ENCODE data around the gene DOCK9.

The DOCK9 gene

DNA sequence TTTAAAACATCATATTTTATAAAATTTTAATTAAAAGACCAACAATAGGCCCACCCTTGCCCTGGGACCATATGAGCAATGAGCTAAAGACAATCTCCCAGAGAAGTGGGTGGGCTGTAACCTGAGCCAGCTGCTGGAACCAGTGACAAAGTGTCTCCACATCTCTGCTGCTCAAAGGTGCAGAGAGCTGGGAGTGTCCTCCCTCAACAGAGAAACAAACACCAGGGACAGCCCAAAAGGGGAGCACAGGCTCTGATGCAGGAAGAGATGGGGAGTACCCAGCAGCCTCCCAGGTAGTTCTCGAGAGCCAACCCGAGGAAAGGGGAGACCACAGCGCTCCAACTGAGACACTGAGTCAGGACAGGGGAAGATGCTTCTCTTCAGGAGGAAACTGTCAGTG is 39.1 kb downstream of the DOCK9 start:
- H3K27me3 ChIP-seq (ENCODE audit: control insufficient read depth, insufficient read depth, low read length, poor library complexity, severe bottlenecking), result no peaks in the 10 kb centered on the region
- H3K9me3 ChIP-seq (ENCODE audit: control insufficient read depth, low read length), result no peaks in the 10 kb centered on the region
- no peak overlapping the region for H3K27ac ChIP-seq (ENCODE audit: insufficient read depth, low read depth, low read length, poor library complexity, severe bottlenecking)
- H3K36me3 ChIP-seq (ENCODE audit: control insufficient read depth, insufficient read depth, low read length), result no peaks in the 10 kb centered on the region
- 77 to 79% methylated on average over 3 of the region's 3 CpGs for WGBS, 2 experiments
- peaks cover 22% of the 10 kb centered on the region for H3K4me1 ChIP-seq (ENCODE audit: control insufficient read depth, insufficient read depth, low read length)
- no peak overlapping the region for H3K4me3 ChIP-seq (ENCODE audit: insufficient read depth, low read depth, low read length)

DNA sequence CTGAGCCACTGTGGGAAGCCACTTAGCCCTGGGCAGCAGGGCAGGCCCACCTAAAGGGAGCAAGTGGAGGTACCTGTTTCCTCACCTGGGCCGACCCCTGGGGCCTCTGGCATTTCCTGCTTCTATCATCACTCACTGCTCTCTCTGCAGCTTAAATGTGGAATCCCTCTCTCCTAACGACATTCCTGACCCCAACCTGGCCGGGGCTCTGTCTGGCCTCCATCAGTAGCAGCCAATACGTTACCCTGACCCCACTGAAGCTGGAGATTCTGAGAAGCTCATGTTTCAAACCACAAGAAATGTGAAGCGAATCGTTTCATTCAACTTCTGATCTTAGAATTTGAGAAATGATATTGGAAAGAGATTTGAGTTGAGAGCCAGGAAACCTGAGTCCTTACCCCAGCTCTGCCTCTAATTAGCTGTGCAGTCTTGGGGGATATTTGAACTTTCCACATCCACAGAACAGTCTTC is 39.9 kb downstream of the DOCK9 start:
- WGBS, 2 experiments, result 53 to 58% methylated on average over 6 of the region's 6 CpGs
- no peak overlapping the region for H3K27ac ChIP-seq (ENCODE audit: insufficient read depth, low read depth, low read length, poor library complexity, severe bottlenecking)

DNA sequence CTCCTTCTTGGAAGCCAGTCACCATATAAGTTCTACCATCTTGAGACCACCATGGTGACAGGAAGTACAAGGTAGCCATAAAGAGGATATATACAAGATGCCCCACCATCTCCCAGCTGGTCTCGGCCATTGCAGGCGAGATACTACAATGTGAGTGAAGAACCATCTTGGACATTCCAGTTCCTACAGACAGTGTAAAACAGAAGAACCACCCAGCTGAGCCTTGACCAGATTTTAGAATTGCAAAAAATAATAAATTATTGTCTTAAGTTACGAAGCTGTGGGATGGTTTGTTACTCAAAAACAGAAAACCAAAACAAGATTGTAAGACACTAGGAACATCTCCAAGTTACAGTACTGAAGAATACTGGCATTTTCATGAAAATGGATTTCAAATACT is 43.6 kb downstream of the DOCK9 start:
- no peaks in the 10 kb centered on the region for H3K27me3 ChIP-seq (ENCODE audit: control insufficient read depth, insufficient read depth, low read length, poor library complexity, severe bottlenecking)
- peaks cover 14% of the 10 kb centered on the region for H3K4me1 ChIP-seq (ENCODE audit: control insufficient read depth, insufficient read depth, low read length)
- no peak overlapping the region for H3K4me3 ChIP-seq (ENCODE audit: insufficient read depth, low read depth, low read length)
- H3K36me3 ChIP-seq (ENCODE audit: control insufficient read depth, insufficient read depth, low read length), result no peaks in the 10 kb centered on the region
- WGBS, 2 experiments, result 92 to 97% methylated on average over 2 to 3 of the region's 3 CpGs
- no peaks in the 10 kb centered on the region for H3K9me3 ChIP-seq (ENCODE audit: control insufficient read depth, low read length)
- H3K27ac ChIP-seq (ENCODE audit: insufficient read depth, low read depth, low read length, poor library complexity, severe bottlenecking), result no peak overlapping the region

More for the DNA sequence above, 39.9 kb downstream of the DOCK9 start:
- Histone ChIP-seq H3K4me3 (ENCODE audit: insufficient read depth, low read depth, low read length) (no peak overlapping the region), H3K9me3 (ENCODE audit: control insufficient read depth, low read length) (no peaks in the 10 kb centered on the region), H3K4me1 (ENCODE audit: control insufficient read depth, insufficient read depth, low read length) (peaks cover 22% of the 10 kb centered on the region), H3K27me3 (ENCODE audit: control insufficient read depth, insufficient read depth, low read length, poor library complexity, severe bottlenecking) (no peaks in the 10 kb centered on the region), H3K36me3 (ENCODE audit: control insufficient read depth, insufficient read depth, low read length) (no peaks in the 10 kb centered on the region)

DNA sequence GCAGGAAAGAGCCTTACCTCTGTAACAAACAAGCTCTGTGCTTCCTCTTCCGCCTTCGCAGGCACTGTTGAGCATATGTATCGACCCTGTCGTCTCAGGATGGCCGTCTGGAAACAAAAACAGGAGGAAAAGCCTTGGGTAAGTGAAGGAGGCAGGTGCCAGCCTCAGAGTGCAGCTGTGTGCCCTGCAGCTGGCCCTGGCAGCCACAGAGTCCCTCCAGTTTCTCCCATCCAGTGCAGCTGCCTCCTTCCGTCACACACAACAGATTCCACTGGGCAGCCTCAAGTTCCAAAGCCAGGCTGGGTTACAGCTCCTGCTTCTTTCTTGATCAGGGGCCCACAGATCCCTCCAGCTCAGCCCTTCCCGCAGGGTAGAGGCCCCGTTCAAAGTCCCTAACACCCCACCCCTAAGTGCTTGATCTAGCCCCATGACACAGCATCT is 47.7 kb downstream of the DOCK9 start:
- no peaks in the 10 kb centered on the region for H3K9me3 ChIP-seq (ENCODE audit: control insufficient read depth, low read length)
- H3K4me3 ChIP-seq (ENCODE audit: insufficient read depth, low read depth, low read length), result no peak overlapping the region
- no peaks in the 10 kb centered on the region for H3K36me3 ChIP-seq (ENCODE audit: control insufficient read depth, insufficient read depth, low read length)
- 75% methylated on average over 8 of the region's 8 CpGs for WGBS, 2 experiments
- no peaks in the 10 kb centered on the region for H3K4me1 ChIP-seq (ENCODE audit: control insufficient read depth, insufficient read depth, low read length)
- H3K27ac ChIP-seq (ENCODE audit: insufficient read depth, low read depth, low read length, poor library complexity, severe bottlenecking), result no peak overlapping the region
- H3K27me3 ChIP-seq (ENCODE audit: control insufficient read depth, insufficient read depth, low read length, poor library complexity, severe bottlenecking), result no peaks in the 10 kb centered on the region

DNA sequence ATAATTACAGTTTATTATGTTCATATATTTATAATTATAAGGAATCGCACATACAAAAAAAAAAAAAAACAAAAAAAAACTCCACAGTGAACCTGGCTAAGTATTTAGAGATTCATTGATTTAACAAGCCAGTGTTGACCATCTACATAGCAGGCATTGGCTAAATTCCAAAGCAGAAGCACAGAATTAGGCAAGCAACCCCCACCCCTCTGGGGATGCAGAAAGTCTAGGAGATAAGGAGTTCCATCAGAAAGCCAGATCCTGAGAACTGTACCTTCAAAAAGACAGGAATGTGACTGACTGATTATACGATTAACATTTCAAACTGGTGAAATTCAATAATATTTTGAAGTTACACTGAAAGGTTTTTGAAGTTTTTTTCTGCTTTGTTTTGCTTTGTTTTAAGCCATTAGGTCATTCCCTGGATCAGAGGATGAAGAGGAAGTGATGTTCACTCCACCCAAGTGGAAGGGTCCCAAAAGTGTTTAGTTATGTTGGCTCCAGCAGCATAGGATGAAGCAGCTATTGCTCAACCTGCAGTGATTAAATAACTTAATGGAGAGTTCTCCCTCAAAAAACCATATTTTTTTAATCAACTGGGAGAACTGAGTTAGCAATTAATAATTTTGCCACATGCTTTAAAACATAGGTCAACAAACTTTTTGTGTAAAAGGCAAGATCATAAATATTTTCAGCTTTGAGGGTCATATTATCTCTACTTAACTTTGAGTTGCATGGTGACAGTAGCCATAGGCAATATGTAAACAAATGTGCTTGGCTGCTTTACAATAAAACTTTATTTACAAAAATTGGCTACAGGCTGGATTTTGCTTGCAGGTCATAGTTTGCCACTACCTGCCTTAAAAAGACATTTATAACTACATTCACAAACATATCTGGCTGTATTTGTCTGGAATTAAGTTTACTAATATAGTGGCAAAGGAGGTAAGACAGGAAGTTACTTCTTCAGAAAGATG is 49.6 kb downstream of the DOCK9 start:
- Histone ChIP-seq H3K27ac (ENCODE audit: insufficient read depth, low read depth, low read length, poor library complexity, severe bottlenecking) (no peak overlapping the region), H3K4me3 (ENCODE audit: insufficient read depth, low read depth, low read length) (no peak overlapping the region), H3K27me3 (ENCODE audit: control insufficient read depth, insufficient read depth, low read length, poor library complexity, severe bottlenecking) (no peaks in the 10 kb centered on the region), H3K9me3 (ENCODE audit: control insufficient read depth, low read length) (no peaks in the 10 kb centered on the region), H3K36me3 (ENCODE audit: control insufficient read depth, insufficient read depth, low read length) (no peaks in the 10 kb centered on the region), H3K4me1 (ENCODE audit: control insufficient read depth, insufficient read depth, low read length) (peaks cover 7% of the 10 kb centered on the region)
- WGBS, 2 experiments, result 88 to 100% methylated on average over 1 to 2 of the region's 2 CpGs

DNA sequence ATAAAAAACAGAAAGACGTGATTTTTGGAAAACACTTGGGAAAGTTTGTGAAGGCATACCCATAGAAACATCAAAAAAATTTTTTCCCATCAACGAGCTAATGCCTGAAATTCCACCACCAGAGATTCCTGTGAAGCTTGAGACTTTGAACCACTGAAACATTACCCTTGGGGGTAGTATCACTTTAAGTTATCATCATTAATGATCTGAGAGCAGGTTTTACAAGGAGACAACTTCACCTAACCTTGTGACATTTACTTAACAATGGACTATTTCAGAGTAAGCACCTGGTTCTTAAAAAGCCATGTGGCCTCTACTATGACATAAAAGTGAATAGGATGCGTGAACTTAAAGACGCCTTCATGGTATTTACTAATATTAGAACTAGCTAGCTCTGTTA is 51.9 kb downstream of the DOCK9 start:
- Histone ChIP-seq H3K9me3 (ENCODE audit: control insufficient read depth, low read length) (no peaks in the 10 kb centered on the region), H3K36me3 (ENCODE audit: control insufficient read depth, insufficient read depth, low read length) (no peaks in the 10 kb centered on the region), H3K27me3 (ENCODE audit: control insufficient read depth, insufficient read depth, low read length, poor library complexity, severe bottlenecking) (no peaks in the 10 kb centered on the region), H3K4me1 (ENCODE audit: control insufficient read depth, insufficient read depth, low read length) (peaks cover 7% of the 10 kb centered on the region), H3K4me3 (ENCODE audit: insufficient read depth, low read depth, low read length) (no peak overlapping the region), H3K27ac (ENCODE audit: insufficient read depth, low read depth, low read length, poor library complexity, severe bottlenecking) (no peak overlapping the region)
- WGBS, 2 experiments, result 88 to 91% methylated on average over 4 of the region's 4 CpGs

DNA sequence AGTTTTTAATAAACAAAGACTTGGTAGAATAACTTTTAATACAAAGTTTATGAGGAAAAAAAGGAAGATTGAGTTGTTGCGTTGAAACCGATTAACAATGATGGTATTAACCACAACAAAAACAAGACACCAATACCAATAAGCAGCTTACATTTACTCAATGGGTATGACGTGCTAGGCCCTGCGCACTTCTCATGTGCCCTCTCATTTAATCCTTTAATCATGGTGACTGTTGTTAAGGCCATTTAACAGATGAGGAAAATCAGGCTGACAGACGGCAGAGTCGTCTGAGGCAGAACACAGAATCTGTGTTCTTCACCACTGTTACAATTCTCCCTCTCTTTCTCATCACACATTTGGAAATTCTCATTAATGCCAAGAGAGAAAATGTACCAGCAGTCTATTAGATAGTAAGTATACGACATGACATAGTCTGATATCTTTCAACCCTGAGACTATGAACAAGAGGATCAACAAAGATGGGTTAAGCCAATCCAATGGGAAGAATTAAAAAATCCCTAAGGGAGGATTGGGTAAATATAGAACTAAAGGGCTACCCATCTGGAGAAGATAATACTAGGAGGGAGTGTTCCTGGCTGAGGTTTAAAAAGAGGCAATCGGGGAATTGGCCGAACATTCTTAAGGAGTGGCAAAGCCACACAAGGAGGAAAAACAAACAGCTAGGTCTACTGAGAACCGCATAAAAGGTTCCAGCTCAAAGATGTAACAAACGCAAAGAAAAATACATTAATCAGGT is 54.0 kb downstream of the DOCK9 start:
- 70 to 78% methylated on average over 8 to 11 of the region's 11 CpGs for WGBS, 2 experiments
- no peak overlapping the region for H3K27ac ChIP-seq (ENCODE audit: insufficient read depth, low read depth, low read length, poor library complexity, severe bottlenecking)
- H3K4me1 ChIP-seq (ENCODE audit: control insufficient read depth, insufficient read depth, low read length), result peaks cover 18% of the 10 kb centered on the region
- H3K36me3 ChIP-seq (ENCODE audit: control insufficient read depth, insufficient read depth, low read length), result no peaks in the 10 kb centered on the region
- no peaks in the 10 kb centered on the region for H3K9me3 ChIP-seq (ENCODE audit: control insufficient read depth, low read length)
- H3K27me3 ChIP-seq (ENCODE audit: control insufficient read depth, insufficient read depth, low read length, poor library complexity, severe bottlenecking), result no peaks in the 10 kb centered on the region
- no peak overlapping the region for H3K4me3 ChIP-seq (ENCODE audit: insufficient read depth, low read depth, low read length)

DNA sequence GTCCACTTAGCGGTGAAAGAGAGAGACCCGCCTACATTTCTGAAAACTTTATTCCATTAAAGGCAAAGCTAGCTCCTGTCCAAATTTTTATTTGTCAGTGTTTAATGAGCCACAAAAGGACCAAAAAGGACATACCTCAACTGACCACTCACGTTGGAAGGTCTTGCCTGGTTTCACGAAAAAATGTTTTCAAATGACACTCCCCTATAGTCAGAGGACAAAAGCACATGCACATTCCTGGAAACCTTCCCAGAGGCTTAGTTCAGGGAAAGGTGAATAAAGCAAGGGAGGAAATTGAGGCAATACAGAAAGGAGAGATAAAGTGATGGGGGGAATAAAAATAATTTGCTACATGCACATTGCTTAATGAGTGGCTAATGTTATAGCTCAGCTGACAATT is 55.6 kb downstream of the DOCK9 start:
- no peak overlapping the region for H3K27ac ChIP-seq (ENCODE audit: insufficient read depth, low read depth, low read length, poor library complexity, severe bottlenecking)
- H3K4me3 ChIP-seq (ENCODE audit: insufficient read depth, low read depth, low read length), result no peak overlapping the region
- 90 to 95% methylated on average over 4 of the region's 4 CpGs for WGBS, 2 experiments
- no peaks in the 10 kb centered on the region for H3K27me3 ChIP-seq (ENCODE audit: control insufficient read depth, insufficient read depth, low read length, poor library complexity, severe bottlenecking)
- no peaks in the 10 kb centered on the region for H3K36me3 ChIP-seq (ENCODE audit: control insufficient read depth, insufficient read depth, low read length)
- no peaks in the 10 kb centered on the region for H3K9me3 ChIP-seq (ENCODE audit: control insufficient read depth, low read length)
- peaks cover 18% of the 10 kb centered on the region for H3K4me1 ChIP-seq (ENCODE audit: control insufficient read depth, insufficient read depth, low read length)

DNA sequence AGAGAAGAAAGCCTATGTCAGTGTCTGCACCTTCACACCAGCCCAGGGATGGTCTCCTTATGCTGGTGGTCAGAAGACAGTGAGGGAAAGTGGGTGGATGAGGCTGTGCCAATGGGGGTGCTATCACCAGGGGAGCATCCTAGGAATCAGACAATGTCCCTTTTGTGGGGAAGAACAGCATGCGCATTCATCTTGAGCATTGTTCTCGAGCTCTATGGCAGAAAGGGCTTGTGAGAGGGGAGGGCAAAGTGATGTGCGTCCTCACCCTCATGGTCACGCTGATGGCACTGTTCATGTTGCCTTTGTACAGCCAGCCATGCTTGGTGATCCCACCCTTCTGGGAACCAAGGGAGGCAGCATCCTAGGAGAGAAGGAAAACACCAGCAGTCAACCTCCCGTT is 56.1 kb downstream of the DOCK9 start:
- WGBS, 2 experiments, result 93 to 96% methylated on average over 5 of the region's 5 CpGs
- Histone ChIP-seq H3K4me1 (ENCODE audit: control insufficient read depth, insufficient read depth, low read length) (peaks cover 18% of the 10 kb centered on the region), H3K27me3 (ENCODE audit: control insufficient read depth, insufficient read depth, low read length, poor library complexity, severe bottlenecking) (no peaks in the 10 kb centered on the region), H3K9me3 (ENCODE audit: control insufficient read depth, low read length) (no peaks in the 10 kb centered on the region), H3K27ac (ENCODE audit: insufficient read depth, low read depth, low read length, poor library complexity, severe bottlenecking) (no peak overlapping the region), H3K36me3 (ENCODE audit: control insufficient read depth, insufficient read depth, low read length) (no peaks in the 10 kb centered on the region), H3K4me3 (ENCODE audit: insufficient read depth, low read depth, low read length) (no peak overlapping the region)

DNA sequence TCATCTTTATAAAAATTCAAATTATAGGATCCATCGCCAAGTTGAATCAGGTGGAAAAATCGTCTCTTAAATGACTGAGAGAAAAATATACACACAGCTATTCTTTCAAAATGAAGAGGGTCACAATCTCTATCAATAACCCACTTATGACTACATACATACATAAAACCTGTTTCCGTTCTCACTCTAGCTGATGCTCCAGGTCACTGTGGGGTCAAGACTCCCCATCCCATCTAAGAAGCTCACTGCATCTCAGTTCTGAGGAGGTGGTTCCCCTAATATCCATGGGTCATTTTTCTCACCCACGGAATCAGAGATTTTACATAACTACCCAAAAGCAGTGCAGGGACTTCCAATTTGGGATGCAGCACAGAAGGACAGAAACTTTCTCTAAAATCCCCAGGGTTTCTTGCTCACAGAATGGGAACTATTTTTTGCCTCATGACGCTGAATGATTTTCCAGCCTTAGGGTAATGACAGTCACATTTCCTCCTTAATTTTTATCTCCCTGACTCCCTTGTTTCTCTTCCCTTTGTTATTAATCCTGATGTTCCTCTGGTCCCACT is 56.8 kb downstream of the DOCK9 start:
- WGBS, 2 experiments, result 94 to 96% methylated on average over 5 of the region's 5 CpGs
- Histone ChIP-seq H3K9me3 (ENCODE audit: control insufficient read depth, low read length) (no peaks in the 10 kb centered on the region), H3K27ac (ENCODE audit: insufficient read depth, low read depth, low read length, poor library complexity, severe bottlenecking) (no peak overlapping the region), H3K27me3 (ENCODE audit: control insufficient read depth, insufficient read depth, low read length, poor library complexity, severe bottlenecking) (no peaks in the 10 kb centered on the region), H3K4me3 (ENCODE audit: insufficient read depth, low read depth, low read length) (no peak overlapping the region), H3K36me3 (ENCODE audit: control insufficient read depth, insufficient read depth, low read length) (no peaks in the 10 kb centered on the region), H3K4me1 (ENCODE audit: control insufficient read depth, insufficient read depth, low read length) (peaks cover 18% of the 10 kb centered on the region)
